ENCODE data around the gene ZIC4.

DNA sequence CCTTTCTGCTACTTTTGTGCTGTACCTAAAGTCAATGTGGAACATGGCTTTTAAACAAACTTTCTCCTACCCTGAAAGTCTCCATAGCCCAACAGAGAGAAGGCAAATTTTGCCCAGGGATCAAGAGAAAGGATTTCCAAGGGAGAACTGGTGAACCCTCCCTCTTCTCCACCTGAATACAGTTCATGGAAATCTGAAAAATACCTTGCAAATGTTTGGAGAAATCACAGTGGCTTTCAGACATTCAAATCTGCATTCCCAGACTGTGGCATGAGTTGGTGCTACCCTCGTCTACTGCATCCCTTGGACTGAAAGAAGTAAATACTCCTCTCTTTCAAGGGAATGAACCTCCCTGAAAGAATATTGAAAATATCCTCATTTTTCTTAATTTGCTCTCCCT is 38.7 kb downstream of the ZIC4 start:
- TF ChIP-seq ZNF274 (IDR thresholded peaks at IDR 0.05; ENCODE audit: borderline replicate concordance, extremely low read depth, low read length) = no peak
- TF ChIP-seq EZH2 (IDR thresholded peaks at IDR 0.05; ENCODE audit: low read depth, low read length, severe bottlenecking) = no peak
- TF ChIP-seq CTCF (IDR thresholded peaks at IDR 0.05; ENCODE audit: control extremely low read depth in 1 of 3, insufficient read depth in 1 of 3, low read depth in 1 of 3, low read length in 3 of 3) = no peak
- TF ChIP-seq TAF1 (IDR thresholded peaks at IDR 0.05; ENCODE audit: low read depth, low read length) = no peak
- no peak for TF ChIP-seq CHD2 (IDR thresholded peaks at IDR 0.05; ENCODE audit: low read length)
- TF ChIP-seq POLR2AphosphoS5 (IDR thresholded peaks at IDR 0.05; ENCODE audit: low read depth, low read length) = no peak
- TF ChIP-seq TCF12 (IDR thresholded peaks at IDR 0.05; ENCODE audit: low read depth, low read length) = no peak
- TF ChIP-seq EP300 (IDR thresholded peaks at IDR 0.05; ENCODE audit: borderline replicate concordance in 1 of 2, low read depth in 2 of 2, low read length in 2 of 2) = no peak
- TF ChIP-seq, protein P1, sequence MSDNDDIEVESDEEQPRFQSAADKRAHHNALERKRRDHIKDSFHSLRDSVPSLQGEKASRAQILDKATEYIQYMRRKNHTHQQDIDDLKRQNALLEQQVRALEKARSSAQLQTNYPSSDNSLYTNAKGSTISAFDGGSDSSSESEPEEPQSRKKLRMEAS (IDR thresholded peaks at IDR 0.05) = no peak
- TF ChIP-seq ATF3 (IDR thresholded peaks at IDR 0.05; ENCODE audit: insufficient read depth, low read depth, low read length) = no peak

All from H1 (cell line).